Muscle layer of duodenum (tissue), 2 donors: ENCODE measurements around the gene RPRD1B.
A peak's percentile ranks its signal among the peaks of the same experiment; 100 is the strongest.

ENCODE experiments used
- H3K27ac ChIP-seq: one replicate; pipeline ENCODE4 v1.7.0; 2013; ENCODE audit warnings: mild to moderate bottlenecking, low read length
- H3K27me3 ChIP-seq: one replicate; pipeline ENCODE4 v1.7.0; 2013; ENCODE audit warnings: low read depth, mild to moderate bottlenecking, control low read depth, low read length
- H3K36me3 ChIP-seq, 2 donors: one replicate each; pipeline ENCODE4 v1.7.0; 2013; ENCODE audit warnings: low read length in 2 of 2, control low read depth in 1 of 2, mild to moderate bottlenecking in 1 of 2; ENCODE audit not compliant: insufficient read depth in 2 of 2, control insufficient read depth in 1 of 2
- H3K4me1 ChIP-seq, 2 donors: one replicate each; pipeline ENCODE4 v1.7.0; 2013; ENCODE audit warnings: low read length in 2 of 2, mild to moderate bottlenecking in 2 of 2, control low read depth in 1 of 2, moderate library complexity in 1 of 2; ENCODE audit not compliant: insufficient read depth in 2 of 2, control insufficient read depth in 1 of 2
- H3K4me3 ChIP-seq, 2 donors: one replicate each; pipeline ENCODE4 v1.7.0; 2013; ENCODE audit warnings: low read length in 2 of 2, low read depth in 1 of 2, mild to moderate bottlenecking in 1 of 2
- H3K9me3 ChIP-seq, 2 donors: one replicate each; pipeline ENCODE4 v1.7.0; 2013; ENCODE audit warnings: low read length in 2 of 2, control low read depth in 1 of 2, mild to moderate bottlenecking in 1 of 2; ENCODE audit not compliant: control insufficient read depth in 1 of 2
- donor health status: healthy.

RPRD1B gene

GRCh38 chr20:38060536-38060935 is 27.0 kb downstream of the RPRD1B start:
- Histone ChIP-seq H3K27me3 (no peaks in the 10 kb centered on the region), H3K27ac (no peak overlapping the region), H3K4me1 (peaks cover 0 to 4% of the 10 kb centered on the region in 2 donors), H3K9me3 (no peaks in the 10 kb centered on the region), H3K36me3 (peaks cover 52 to 57% of the 10 kb centered on the region in 2 donors), H3K4me3 (no peak overlapping the region)

- no peak overlapping the region for H3K27ac ChIP-seq
- no peaks in the 10 kb centered on the region for H3K9me3 ChIP-seq
- H3K4me1 ChIP-seq = peaks cover 0 to 4% of the 10 kb centered on the region in 2 donors
- H3K27me3 ChIP-seq = no peaks in the 10 kb centered on the region
- no peak overlapping the region for H3K4me3 ChIP-seq
- peaks cover 56 to 62% of the 10 kb centered on the region in 2 donors for H3K36me3 ChIP-seq
These were observed 27.6 kb downstream of the RPRD1B start for GRCh38 chr20:38061109-38061508.

GRCh38 chr20:38062890-38063289 is 29.3 kb downstream of the RPRD1B start:
- Histone ChIP-seq H3K36me3 (peaks cover 70 to 72% of the 10 kb centered on the region in 2 donors), H3K27me3 (no peaks in the 10 kb centered on the region)

GRCh38 chr20:38063911-38064530 is 30.5 kb downstream of the RPRD1B start:
- no peaks in the 10 kb centered on the region for H3K4me1 ChIP-seq
- H3K27ac ChIP-seq = no peak overlapping the region

More at GRCh38 chr20:38062890-38063289, 29.3 kb downstream of the RPRD1B start:
- Histone ChIP-seq H3K4me3 (no peak overlapping the region), H3K9me3 (no peaks in the 10 kb centered on the region), H3K4me1 (no peaks in the 10 kb centered on the region), H3K27ac (no peak overlapping the region)

GRCh38 chr20:38065764-38066375 is 32.3 kb downstream of the RPRD1B start:
- Histone ChIP-seq H3K4me1 (no peaks in the 10 kb centered on the region), H3K36me3 (peaks cover 70 to 72% of the 10 kb centered on the region in 2 donors), H3K27ac (no peak overlapping the region), H3K27me3 (no peaks in the 10 kb centered on the region), H3K9me3 (no peaks in the 10 kb centered on the region), H3K4me3 (no peak overlapping the region)

More at GRCh38 chr20:38063911-38064530, 30.5 kb downstream of the RPRD1B start:
- peaks cover 70 to 72% of the 10 kb centered on the region in 2 donors for H3K36me3 ChIP-seq
- no peaks in the 10 kb centered on the region for H3K27me3 ChIP-seq
- H3K4me3 ChIP-seq = no peak overlapping the region
- H3K9me3 ChIP-seq = no peaks in the 10 kb centered on the region

- no peak overlapping the region for H3K27ac ChIP-seq
- H3K4me1 ChIP-seq = no peaks in the 10 kb centered on the region
- H3K4me3 ChIP-seq = no peak overlapping the region
- no peaks in the 10 kb centered on the region for H3K9me3 ChIP-seq
- H3K36me3 ChIP-seq = peaks cover 64 to 69% of the 10 kb centered on the region in 2 donors
- no peaks in the 10 kb centered on the region for H3K27me3 ChIP-seq
These were observed 33.6 kb downstream of the RPRD1B start for GRCh38 chr20:38066969-38067716.

- peaks cover 0 to 5% of the 10 kb centered on the region in 2 donors for H3K4me1 ChIP-seq
- H3K36me3 ChIP-seq = peaks cover 60 to 68% of the 10 kb centered on the region in 2 donors
- H3K27ac ChIP-seq = no peak overlapping the region
- no peaks in the 10 kb centered on the region for H3K9me3 ChIP-seq
- no peaks in the 10 kb centered on the region for H3K27me3 ChIP-seq
- H3K4me3 ChIP-seq = no peak overlapping the region
These were observed 34.3 kb downstream of the RPRD1B start for GRCh38 chr20:38067717-38068365.

- Histone ChIP-seq H3K27me3 (no peaks in the 10 kb centered on the region), H3K4me3 (no peak overlapping the region), H3K36me3 (peaks cover 33 to 48% of the 10 kb centered on the region in 2 donors), H3K9me3 (no peaks in the 10 kb centered on the region), H3K27ac (no peak overlapping the region), H3K4me1 (peaks cover 11 to 40% of the 10 kb centered on the region in 2 donors)
These were observed 39.4 kb downstream of the RPRD1B start for GRCh38 chr20:38072898-38073297.

GRCh38 chr20:38073307-38074071 is 39.9 kb downstream of the RPRD1B start:
- Histone ChIP-seq H3K36me3 (peaks cover 30 to 42% of the 10 kb centered on the region in 2 donors), H3K9me3 (no peaks in the 10 kb centered on the region), H3K27me3 (no peaks in the 10 kb centered on the region), H3K4me1 (peaks cover 11 to 41% of the 10 kb centered on the region in 2 donors), H3K27ac (peak overlapping the region; percentile 68), H3K4me3 (no peak overlapping the region)

- Histone ChIP-seq H3K9me3 (peaks cover 0 to 2% of the 10 kb centered on the region in 2 donors), H3K27me3 (no peaks in the 10 kb centered on the region), H3K27ac (peak overlapping the region; percentile 68), H3K36me3 (peaks cover 15 to 26% of the 10 kb centered on the region in 2 donors), H3K4me1 (peaks cover 11 to 41% of the 10 kb centered on the region in 2 donors), H3K4me3 (no peak overlapping the region)
These were observed 41.8 kb downstream of the RPRD1B start for GRCh38 chr20:38075161-38075998.
